HL-60 (cell line): Measurements from ENCODE around the gene NKD1.

Experiments
- CTCF ChIP-seq: IDR thresholded peaks from one replicate; pipeline ENCODE4 v1.5.1; 2011; ENCODE audit warnings: low read length, control low read depth, inconsistent platforms; ENCODE audit not compliant: insufficient read depth
- POLR2AphosphoS5 ChIP-seq: IDR thresholded peaks from 2 replicates; pipeline ENCODE4 v1.6.1; 2012; ENCODE audit warnings: low read depth
- TF ChIP-seq, protein P1 (sequence below): IDR thresholded peaks from 2 replicates; pipeline ENCODE4 v1.6.1; 2012; ENCODE audit warnings: low read depth; ENCODE audit not compliant: insufficient replicate concordance

- TF ChIP-seq CTCF: no peak
- TF ChIP-seq, protein P1, sequence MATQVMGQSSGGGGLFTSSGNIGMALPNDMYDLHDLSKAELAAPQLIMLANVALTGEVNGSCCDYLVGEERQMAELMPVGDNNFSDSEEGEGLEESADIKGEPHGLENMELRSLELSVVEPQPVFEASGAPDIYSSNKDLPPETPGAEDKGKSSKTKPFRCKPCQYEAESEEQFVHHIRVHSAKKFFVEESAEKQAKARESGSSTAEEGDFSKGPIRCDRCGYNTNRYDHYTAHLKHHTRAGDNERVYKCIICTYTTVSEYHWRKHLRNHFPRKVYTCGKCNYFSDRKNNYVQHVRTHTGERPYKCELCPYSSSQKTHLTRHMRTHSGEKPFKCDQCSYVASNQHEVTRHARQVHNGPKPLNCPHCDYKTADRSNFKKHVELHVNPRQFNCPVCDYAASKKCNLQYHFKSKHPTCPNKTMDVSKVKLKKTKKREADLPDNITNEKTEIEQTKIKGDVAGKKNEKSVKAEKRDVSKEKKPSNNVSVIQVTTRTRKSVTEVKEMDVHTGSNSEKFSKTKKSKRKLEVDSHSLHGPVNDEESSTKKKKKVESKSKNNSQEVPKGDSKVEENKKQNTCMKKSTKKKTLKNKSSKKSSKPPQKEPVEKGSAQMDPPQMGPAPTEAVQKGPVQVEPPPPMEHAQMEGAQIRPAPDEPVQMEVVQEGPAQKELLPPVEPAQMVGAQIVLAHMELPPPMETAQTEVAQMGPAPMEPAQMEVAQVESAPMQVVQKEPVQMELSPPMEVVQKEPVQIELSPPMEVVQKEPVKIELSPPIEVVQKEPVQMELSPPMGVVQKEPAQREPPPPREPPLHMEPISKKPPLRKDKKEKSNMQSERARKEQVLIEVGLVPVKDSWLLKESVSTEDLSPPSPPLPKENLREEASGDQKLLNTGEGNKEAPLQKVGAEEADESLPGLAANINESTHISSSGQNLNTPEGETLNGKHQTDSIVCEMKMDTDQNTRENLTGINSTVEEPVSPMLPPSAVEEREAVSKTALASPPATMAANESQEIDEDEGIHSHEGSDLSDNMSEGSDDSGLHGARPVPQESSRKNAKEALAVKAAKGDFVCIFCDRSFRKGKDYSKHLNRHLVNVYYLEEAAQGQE: no peak
- TF ChIP-seq POLR2AphosphoS5: no peak
These were observed 89.8 kb downstream of the NKD1 start for GRCh38 chr16:50637716-50638602.
